ENCODE measurements around the gene BAMBI.

The BAMBI gene

GRCh38 chr10:28674782-28675181 lies 2.5 kb upstream of the BAMBI start:
- TF ChIP-seq, protein P1, sequence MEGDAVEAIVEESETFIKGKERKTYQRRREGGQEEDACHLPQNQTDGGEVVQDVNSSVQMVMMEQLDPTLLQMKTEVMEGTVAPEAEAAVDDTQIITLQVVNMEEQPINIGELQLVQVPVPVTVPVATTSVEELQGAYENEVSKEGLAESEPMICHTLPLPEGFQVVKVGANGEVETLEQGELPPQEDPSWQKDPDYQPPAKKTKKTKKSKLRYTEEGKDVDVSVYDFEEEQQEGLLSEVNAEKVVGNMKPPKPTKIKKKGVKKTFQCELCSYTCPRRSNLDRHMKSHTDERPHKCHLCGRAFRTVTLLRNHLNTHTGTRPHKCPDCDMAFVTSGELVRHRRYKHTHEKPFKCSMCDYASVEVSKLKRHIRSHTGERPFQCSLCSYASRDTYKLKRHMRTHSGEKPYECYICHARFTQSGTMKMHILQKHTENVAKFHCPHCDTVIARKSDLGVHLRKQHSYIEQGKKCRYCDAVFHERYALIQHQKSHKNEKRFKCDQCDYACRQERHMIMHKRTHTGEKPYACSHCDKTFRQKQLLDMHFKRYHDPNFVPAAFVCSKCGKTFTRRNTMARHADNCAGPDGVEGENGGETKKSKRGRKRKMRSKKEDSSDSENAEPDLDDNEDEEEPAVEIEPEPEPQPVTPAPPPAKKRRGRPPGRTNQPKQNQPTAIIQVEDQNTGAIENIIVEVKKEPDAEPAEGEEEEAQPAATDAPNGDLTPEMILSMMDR (IDR thresholded peaks at IDR 0.05; ENCODE audit: extremely low read depth, insufficient read depth, missing control alignments): no peak
- DNase-seq (ENCODE audit: low spot score): no peak
- in situ Hi-C loops (cut with MboI; ENCODE audit: low pct_unique_long_range_greater_than_20kb, low sequenced_read_pairs, unreplicated experiment): loop anchor here (25.0 kb wide), 1 partner anchor 638 kb away; no protein-coding TSS in a partner anchor

DNA sequence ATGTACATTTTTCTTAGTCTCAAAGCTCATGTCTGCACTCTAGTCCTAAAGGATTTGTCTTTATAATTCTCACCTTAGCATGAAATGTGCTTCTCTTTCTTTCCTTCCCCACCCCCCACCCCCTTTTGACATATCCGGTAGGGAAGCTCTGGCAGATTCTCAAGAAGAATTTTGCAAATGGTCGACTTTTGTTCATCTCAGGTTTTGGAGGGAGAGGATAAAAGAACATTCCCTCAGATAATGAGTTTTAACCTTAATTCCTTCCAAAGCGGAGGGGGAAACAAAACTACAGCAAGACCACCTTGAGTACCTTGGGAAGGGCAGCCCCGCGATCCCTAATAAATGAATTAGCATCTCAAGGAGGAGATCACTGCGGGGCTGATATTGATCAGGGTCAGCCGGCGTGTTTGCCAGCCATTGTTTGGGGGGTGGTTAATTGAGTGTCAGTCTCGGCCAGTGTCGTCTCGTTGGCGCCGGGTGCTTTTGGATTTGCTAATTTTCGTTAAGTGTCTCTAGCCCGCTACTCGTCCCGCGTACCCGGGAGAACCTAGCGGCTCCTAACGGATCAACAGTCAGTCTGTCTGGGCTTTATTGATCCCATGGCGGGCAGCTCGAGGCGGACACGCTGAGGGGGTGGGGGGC lies 874 bp upstream of the BAMBI start:
- DNase-seq (ENCODE audit: low spot score): no peak
- in situ Hi-C loops (cut with MboI; ENCODE audit: low pct_unique_long_range_greater_than_20kb, low sequenced_read_pairs, unreplicated experiment): no loop called here
- TF ChIP-seq, protein P1 (IDR thresholded peaks at IDR 0.05; ENCODE audit: extremely low read depth, insufficient read depth, missing control alignments): no peak

DNA sequence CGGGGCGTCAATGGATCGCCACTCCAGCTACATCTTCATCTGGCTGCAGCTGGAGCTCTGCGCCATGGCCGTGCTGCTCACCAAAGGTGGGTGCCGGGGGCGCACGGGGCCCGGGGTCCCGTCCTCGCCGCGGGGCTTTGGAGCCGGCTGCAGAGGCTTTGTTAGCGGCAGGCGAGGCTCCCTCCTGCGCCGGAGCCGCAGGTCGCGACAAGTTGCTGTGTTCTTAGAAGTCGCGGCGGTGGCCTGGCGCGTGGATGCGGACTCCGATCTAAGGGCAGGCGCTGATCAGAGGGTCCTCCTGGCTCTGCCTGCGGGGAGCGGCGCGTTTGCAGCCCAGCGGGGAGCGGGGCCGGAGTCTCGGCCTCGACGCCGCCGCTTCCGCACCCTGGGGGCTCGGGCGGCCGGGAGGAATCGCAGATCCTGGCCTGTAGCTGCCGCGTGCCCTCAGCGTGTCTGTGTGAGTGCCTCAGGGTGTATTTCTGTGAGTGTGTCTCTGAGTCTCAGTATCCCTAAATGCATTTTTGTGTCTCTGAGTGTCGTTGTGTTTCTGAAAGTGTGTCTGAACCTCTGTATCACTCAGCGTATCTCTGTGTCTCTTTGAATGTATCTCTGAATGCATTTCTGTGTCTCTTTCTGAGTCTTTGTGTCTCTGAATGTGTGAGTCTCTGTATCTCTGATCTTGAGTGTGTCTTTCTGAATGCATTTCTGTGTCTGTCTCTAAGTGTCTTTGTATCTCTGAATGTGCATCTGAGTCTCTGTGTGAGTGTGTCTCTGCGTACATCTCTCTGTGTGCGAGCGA lies 766 bp downstream of the BAMBI start:
- in situ Hi-C loops (cut with MboI; ENCODE audit: low pct_unique_long_range_greater_than_20kb, low sequenced_read_pairs, unreplicated experiment): no loop called here
- DNase-seq (ENCODE audit: low spot score): no peak
- TF ChIP-seq, protein P1 (IDR thresholded peaks at IDR 0.05; ENCODE audit: extremely low read depth, insufficient read depth, missing control alignments): no peak

- in situ Hi-C loops (cut with MboI; ENCODE audit: low pct_unique_long_range_greater_than_20kb, low sequenced_read_pairs, unreplicated experiment): no loop called here
- no peak for DNase-seq (ENCODE audit: low spot score)
- TF ChIP-seq, protein P1 (IDR thresholded peaks at IDR 0.05; ENCODE audit: extremely low read depth, insufficient read depth, missing control alignments): no peak
Observed at GRCh38 chr10:28678687-28679457, 1.6 kb downstream of the BAMBI start.

- DNase-seq (ENCODE audit: low spot score): no peak
- TF ChIP-seq, protein P1 (IDR thresholded peaks at IDR 0.05; ENCODE audit: extremely low read depth, insufficient read depth, missing control alignments): peak; percentile 26
- in situ Hi-C loops (cut with MboI; ENCODE audit: low pct_unique_long_range_greater_than_20kb, low sequenced_read_pairs, unreplicated experiment): no loop called here
Observed at GRCh38 chr10:28679581-28680357, 2.4 kb downstream of the BAMBI start.

- TF ChIP-seq, protein P1 (IDR thresholded peaks at IDR 0.05; ENCODE audit: extremely low read depth, insufficient read depth, missing control alignments): no peak
- DNase-seq (ENCODE audit: low spot score): no peak
- in situ Hi-C loops (cut with MboI; ENCODE audit: low pct_unique_long_range_greater_than_20kb, low sequenced_read_pairs, unreplicated experiment): no loop called here
Observed at GRCh38 chr10:28680358-28680752, 3.0 kb downstream of the BAMBI start.
